ENCODE results near the gene BTBD8. TPM values are rescaled to one million over a fixed set of nuclear protein-coding genes. Genes with fewer than 3 reads are reported as not detected.
"Not testable (repeated sequence)": the region's sequence is repeated elsewhere in the genome, so short reads cannot be mapped to it uniquely, and the experiment has no call there.

Gene BTBD8
- total RNA-seq: 1.8 TPM

DNA sequence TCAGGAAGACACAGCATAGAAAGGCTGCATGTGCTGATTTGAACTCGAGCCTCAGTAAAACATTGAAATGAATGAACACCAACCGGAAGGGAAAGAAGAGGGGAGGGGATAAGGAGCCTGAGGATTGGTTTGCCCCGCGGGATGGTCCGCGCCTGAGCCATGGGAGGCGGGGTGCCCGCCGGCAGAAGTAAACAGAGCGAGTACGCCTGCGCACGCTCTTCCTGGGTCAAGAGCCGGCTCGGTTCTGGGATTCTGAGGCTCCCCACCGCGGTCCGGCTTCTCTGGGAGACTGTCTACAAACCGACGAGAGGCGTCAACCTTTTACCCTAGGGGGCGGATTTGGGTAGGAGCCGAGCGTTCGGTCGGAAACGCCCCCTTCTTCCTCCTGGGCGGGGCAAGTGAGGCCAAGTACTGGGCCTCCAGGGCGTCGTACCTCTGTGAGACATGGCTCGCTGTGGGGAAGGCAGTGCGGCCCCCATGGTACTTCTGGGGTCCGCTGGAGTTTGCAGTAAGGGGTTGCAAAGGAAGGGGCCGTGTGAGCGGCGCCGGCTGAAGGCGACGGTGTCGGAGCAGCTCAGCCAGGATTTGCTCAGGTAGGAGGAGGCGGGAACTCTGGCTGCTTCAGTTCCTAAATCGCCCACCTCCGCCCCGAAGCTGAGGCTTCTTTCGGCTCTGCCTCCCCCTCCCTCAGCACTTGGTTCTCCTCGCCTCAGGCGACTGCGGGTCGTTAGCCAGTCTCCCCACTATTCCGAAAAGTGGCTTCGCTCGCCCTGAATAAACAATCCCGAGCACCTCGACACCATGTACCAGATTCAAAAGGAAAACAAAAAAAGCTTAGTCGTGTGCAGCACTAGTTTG lies at the start of gene BTBD8:
BTBD8 (plus strand) TSS at position 218 of the 858 bp plus-strand sequence; CDS start at position 445, 227 bp downstream.
- peak; percentile 89 for ATAC-seq

GRCh38 chr1:92030656-92031107 lies 49.5 kb upstream of the BTBD8 start:
- ATAC-seq: no peak

DNA sequence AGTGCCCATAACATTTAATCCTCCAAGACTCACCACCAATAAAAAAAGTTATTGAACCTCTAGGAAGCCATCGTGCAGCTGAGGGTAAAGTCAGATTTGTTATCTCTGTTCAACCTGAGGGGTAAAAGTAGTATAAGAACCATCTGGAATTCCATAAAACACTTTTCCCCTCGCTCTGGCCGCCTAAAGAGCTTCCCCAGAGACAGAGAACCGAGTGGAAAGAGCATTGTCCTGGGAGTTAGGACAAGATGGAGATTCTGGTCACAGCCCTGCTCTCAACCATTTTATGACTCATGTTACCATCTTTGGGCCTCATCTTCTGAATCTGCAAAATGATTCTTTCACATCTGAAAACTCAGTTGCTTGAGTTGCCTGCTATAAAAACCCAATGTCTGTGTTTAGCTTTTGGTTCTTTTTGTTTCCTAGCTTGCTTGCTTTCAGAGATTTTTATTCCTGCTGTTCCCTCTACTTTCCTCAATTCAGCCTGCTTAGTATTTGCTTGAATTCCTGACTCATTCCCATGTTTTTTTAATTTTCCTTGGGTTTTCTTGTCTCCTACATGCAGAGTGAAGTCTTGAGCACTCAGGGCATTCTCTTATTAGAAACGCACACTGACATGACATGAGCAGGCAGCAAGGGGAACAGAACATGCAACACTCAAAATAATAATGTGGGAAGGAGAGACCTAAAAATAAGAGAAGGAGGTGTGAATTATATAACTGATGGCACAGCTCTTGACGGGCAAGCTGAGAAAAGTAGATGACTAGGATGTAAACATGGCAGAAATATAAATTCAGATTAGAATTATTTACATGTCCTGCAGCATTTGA lies 48.6 kb upstream of the BTBD8 start:
- ATAC-seq: no peak

- no peak for ATAC-seq
These were observed 42.7 kb upstream of the BTBD8 start for GRCh38 chr1:92037400-92037799.

DNA sequence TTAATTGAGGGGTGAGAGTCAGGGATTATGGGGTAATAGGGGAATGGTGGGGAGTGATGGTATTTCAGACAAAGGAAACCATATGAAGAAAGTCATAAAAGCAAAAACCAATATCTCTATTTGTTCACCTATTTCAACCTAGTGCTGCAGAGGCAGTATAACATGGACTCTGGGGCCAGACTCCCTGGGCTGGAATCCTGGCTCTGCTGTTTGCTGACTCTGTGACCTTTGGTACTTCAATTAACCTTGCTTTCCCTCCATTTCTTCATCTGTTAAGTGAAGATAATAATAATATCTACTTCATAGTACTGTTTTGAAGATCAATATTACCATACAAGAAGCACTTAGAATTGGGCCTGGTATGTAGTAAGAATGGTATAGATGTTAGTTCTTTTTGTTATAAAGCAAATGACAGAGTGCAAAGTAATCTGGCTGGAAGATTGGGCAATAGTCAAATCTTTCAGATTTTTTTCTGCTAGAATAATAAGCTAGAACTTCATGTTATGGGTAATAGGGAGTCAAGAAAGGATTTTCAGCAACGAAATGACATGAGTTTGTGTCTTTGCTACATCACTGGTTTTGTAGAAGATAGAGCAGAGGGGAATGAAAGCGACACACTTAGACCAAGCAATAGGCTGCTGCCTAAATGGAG lies 41.3 kb upstream of the BTBD8 start:
- ATAC-seq: no peak

GRCh38 chr1:92040971-92041370 lies 39.2 kb upstream of the BTBD8 start:
- no peak for ATAC-seq

- ATAC-seq: no peak
These were observed 36.5 kb upstream of the BTBD8 start for GRCh38 chr1:92043621-92044020.

- ATAC-seq: no peak
These were observed 34.2 kb upstream of the BTBD8 start for GRCh38 chr1:92045766-92046495.

GRCh38 chr1:92051948-92052347 lies 28.2 kb upstream of the BTBD8 start:
- ATAC-seq: no peak

GRCh38 chr1:92065042-92065441 lies 15.1 kb upstream of the BTBD8 start:
- ATAC-seq: no peak

- ATAC-seq: no peak
These were observed 13.8 kb upstream of the BTBD8 start for GRCh38 chr1:92066321-92066720.

- ATAC-seq: no peak
These were observed 9.3 kb upstream of the BTBD8 start for GRCh38 chr1:92070892-92071291.

GRCh38 chr1:92074446-92074845 lies 5.7 kb upstream of the BTBD8 start:
- not testable (repeated sequence) for ATAC-seq

GRCh38 chr1:92075311-92075710 lies 4.8 kb upstream of the BTBD8 start, which contains the start of gene SETSIP:
Gene SETSIP, minus strand, starts transcription at chr1:92075411. Its CDS starts 0 bp downstream, at chr1:92075411.
- ATAC-seq: no peak

DNA sequence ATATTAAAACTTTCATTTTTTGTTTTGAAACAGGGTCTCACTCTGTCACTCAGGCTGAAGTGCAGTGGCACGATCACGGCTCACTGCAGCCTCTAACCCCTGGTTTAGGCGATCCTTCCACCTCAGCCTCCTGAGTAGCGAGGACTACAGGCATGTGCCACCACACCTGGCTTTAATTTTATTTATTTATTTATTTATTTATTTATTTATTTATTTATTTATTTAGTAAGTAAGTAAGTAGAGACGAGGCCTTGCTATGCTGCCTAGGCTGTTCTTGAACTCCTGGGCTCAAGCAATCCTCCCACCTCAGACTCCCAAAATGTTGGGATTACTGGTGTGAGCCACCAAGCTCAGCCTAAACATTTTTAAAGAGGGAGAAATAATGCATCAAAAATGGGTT lies 3.8 kb upstream of the BTBD8 start:
- no peak for ATAC-seq

DNA sequence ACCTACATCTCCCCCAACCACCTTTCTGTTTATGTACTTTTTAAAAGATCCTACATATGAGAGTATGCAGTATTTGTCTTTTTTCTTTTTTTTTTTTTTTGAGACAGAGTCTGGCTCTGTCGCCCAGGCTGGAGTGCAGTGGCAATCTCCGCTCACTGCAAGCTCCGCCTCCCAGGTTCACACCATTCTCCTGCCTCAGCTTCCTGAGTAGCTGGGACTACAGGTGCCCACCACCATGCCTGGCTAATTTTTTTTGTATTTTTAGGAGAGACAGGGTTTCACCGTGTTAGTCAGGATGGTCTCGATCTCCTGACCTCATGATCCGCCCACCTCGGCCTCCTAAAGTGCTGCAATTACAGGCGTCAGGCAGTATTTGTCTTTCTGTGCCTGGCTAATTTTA lies 2.1 kb upstream of the BTBD8 start:
- ATAC-seq: not testable (repeated sequence)

DNA sequence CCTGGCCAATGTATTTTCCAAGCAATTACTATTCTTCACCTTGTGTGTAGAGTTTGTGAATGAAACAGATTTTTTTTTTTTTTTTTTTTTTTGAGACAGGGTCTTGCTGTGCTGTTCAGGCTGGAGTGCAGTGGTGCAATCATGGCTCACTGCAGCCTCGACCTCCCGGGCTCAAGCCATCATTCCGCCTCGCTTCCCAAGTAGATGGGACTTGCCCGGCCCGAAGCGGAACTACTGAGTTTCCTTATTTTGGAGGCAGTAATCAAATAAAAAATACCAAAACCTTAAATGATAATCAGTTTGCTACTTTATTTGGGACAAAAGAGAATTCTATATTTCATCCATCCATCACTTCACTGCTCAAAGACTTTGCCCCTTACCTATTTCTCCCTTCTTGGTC lies 704 bp upstream of the BTBD8 start:
- no peak for ATAC-seq

DNA sequence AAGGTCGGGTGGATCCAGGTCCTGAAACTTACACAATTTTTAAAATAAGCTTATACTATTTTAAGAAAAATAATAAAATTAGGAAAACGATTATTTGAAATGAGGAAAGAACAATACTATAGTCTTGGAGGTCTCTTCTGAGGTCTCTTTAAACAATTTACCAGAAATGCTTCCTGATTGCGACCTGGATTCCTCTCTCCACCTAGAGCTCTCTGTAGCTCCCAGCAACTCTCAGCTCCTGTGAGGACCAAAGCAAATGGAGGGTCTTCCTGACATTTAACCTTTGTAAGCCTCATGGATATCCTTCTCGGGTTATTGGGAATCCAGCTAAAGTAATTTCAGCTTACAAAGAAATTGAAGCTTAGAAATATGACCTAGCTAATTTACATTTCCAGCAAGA lies 886 bp downstream of the BTBD8 start:
- ATAC-seq: no peak

GRCh38 chr1:92084651-92085050 lies 4.5 kb downstream of the BTBD8 start:
- no peak for ATAC-seq

DNA sequence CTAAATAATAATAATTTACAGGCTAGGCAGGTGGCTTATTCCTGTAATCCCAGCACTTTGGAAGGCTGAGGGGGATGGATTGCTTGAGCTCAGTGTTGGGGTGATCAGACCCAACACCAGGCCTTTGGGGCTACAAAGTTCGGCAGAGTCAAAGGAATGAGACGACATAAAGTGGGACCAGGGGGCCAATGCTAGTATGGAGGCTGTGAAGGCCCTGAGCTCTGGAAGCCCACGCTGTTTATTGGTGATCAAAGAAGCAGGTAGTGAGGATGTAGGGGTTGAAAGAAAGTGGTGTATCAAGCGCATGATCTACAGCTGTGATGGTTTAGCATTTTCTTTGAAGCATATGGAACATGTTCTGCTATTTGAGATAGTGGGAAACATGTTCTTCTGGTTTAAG lies 5.6 kb downstream of the BTBD8 start:
- ATAC-seq: no peak

DNA sequence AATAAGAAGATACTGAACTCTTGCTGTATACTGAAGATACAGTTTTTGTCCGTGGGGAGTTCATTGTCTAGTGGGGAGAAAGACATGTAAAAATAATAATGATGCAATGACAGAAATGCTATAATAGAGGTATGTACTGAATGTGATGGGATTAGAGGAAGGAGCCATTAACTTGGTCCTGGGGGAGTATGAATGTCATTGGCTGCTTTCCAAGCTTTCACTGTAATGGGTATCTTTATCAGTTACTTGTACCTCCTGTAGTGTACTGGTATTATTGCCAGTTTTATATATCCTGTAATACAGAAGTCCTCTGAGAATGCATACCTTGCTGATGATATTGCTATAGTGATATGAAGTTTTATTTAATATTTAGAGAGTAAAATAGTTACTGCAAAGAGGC lies 7.4 kb downstream of the BTBD8 start:
- ATAC-seq: no peak

GRCh38 chr1:92091625-92092024 lies 11.5 kb downstream of the BTBD8 start:
- ATAC-seq: no peak

Measured in esophagus mucosa (tissue), 1 donor.